CD8-positive, alpha-beta memory T cell (primary cell): ENCODE results near the gene PID1. TPM values are rescaled to one million over a fixed set of nuclear protein-coding genes. Genes with fewer than 3 reads are reported as not detected.

Source experiments
- CTCF ChIA-PET: fragments of 350-600 bp; sonication (Branson Sonifier 250); formaldehyde crosslinking; loops from one replicate; lab custom pipeline; 2021; ENCODE audit warnings: antibody characterized with exemption; lab: Charles Lee
- POLR2A ChIA-PET: fragments of 350-600 bp; sonication (Branson Sonifier 250); formaldehyde crosslinking; loops from one replicate; lab custom pipeline; 2021; ENCODE audit warnings: antibody characterized with exemption; lab: Charles Lee
- DNase-seq, 5 donors: peaks; one replicate each; pipeline versions ENCODE4 v3.0.0 to v3.0.0-alpha.2; 2020 to 2022; ENCODE audit warnings: mixed read lengths in 1 of 5
- H3K27ac ChIP-seq: one replicate; pipeline ENCODE4 v1.7.0; 2013; ENCODE audit warnings: low read depth, mild to moderate bottlenecking, low read length, moderate library complexity
- H3K27me3 ChIP-seq: 2 replicates; pipeline ENCODE4 v1.7.0; 2013; ENCODE audit warnings: low read length, mild to moderate bottlenecking; ENCODE audit not compliant: insufficient read depth, poor library complexity, severe bottlenecking
- H3K36me3 ChIP-seq: 2 replicates; pipeline ENCODE4 v1.7.0; 2013; ENCODE audit warnings: mild to moderate bottlenecking, low read length, moderate library complexity; ENCODE audit not compliant: insufficient read depth
- H3K4me1 ChIP-seq: 2 replicates; pipeline ENCODE4 v1.7.0; 2013; ENCODE audit warnings: mild to moderate bottlenecking, low read length, moderate library complexity; ENCODE audit not compliant: insufficient read depth
- H3K4me3 ChIP-seq: 2 replicates; pipeline ENCODE4 v1.7.0; 2013; ENCODE audit warnings: mild to moderate bottlenecking, low read length
- H3K9me3 ChIP-seq: 2 replicates; pipeline ENCODE4 v1.7.0; 2013; ENCODE audit warnings: mild to moderate bottlenecking, low read length
- H3K27ac Mint-ChIP-seq, 8 donors: one replicate each; pipeline ENCODE4 v1.8.0; 2020 to 2021; ENCODE audit warnings: mixed read lengths in 8 of 8, mild to moderate bottlenecking in 6 of 8, inconsistent platforms in 3 of 8, moderate library complexity in 3 of 8
- H3K27me3 Mint-ChIP-seq, 2 donors: one replicate each; pipeline ENCODE4 v1.8.0; 2020 to 2021; ENCODE audit warnings: mixed read lengths in 2 of 2, mild to moderate bottlenecking in 1 of 2, moderate library complexity in 1 of 2
- H3K36me3 Mint-ChIP-seq, 3 donors: one replicate each; pipeline ENCODE4 v1.8.0; 2020 to 2021; ENCODE audit warnings: mixed read lengths in 3 of 3, inconsistent platforms in 1 of 3, mild to moderate bottlenecking in 1 of 3
- H3K4me1 Mint-ChIP-seq, 3 donors: one replicate each; pipeline ENCODE4 v1.8.0; 2020 to 2021; ENCODE audit warnings: mixed read lengths in 3 of 3, inconsistent platforms in 1 of 3, mild to moderate bottlenecking in 1 of 3
- H3K4me3 Mint-ChIP-seq, 7 donors: one replicate each; pipeline ENCODE4 v1.8.0; 2020 to 2021; ENCODE audit warnings: mixed read lengths in 7 of 7, mild to moderate bottlenecking in 6 of 7, moderate library complexity in 4 of 7, inconsistent platforms in 2 of 7
- H3K9me3 Mint-ChIP-seq, 5 donors: one replicate each; pipeline ENCODE4 v1.8.0; 2020 to 2022; ENCODE audit warnings: mixed read lengths in 5 of 5, mild to moderate bottlenecking in 3 of 5, moderate library complexity in 2 of 5, inconsistent platforms in 1 of 5
- polyA plus RNA-seq: library from polyadenylated mRNA; unstranded; fragments of 300-500 nt; fragmentation: Illumina TruSeq; gene quantifications from one replicate; pipeline ENCODE4 v1.2.3, GENCODE V29; 2021
- total RNA-seq, 2 experiments: library from RNA; stranded (reverse); gene quantifications; one replicate each; pipeline ENCODE4 v1.2.3, GENCODE V29; 2021

The PID1 gene
- total and polyA plus RNA-seq, 3 experiments from 2014 or later: not detected

GRCh38 chr2:229003256-229003655 is 267.8 kb downstream of the PID1 start:
- H3K9me3 Mint-ChIP-seq: peaks cover 0 to 32% (median 12%) of the 10 kb centered on the region in 5 donors
- H3K36me3 Mint-ChIP-seq: no peaks in the 10 kb centered on the region
- CTCF ChIA-PET: no interaction called here
- POLR2A ChIA-PET: no interaction called here
- Histone ChIP-seq H3K36me3 (no peaks in the 10 kb centered on the region), H3K4me1 (no peaks in the 10 kb centered on the region), H3K4me3 (no peak overlapping the region), H3K27me3 (no peaks in the 10 kb centered on the region), H3K27ac (no peak overlapping the region), H3K9me3 (no peaks in the 10 kb centered on the region)
- H3K4me1 Mint-ChIP-seq: no peaks in the 10 kb centered on the region
- H3K4me3 Mint-ChIP-seq: no peak overlapping the region
- no peak for DNase-seq
- H3K27me3 Mint-ChIP-seq: no peaks in the 10 kb centered on the region
- H3K27ac Mint-ChIP-seq: no peak overlapping the region

- Histone ChIP-seq H3K27me3 (no peaks in the 10 kb centered on the region), H3K4me1 (no peaks in the 10 kb centered on the region), H3K36me3 (no peaks in the 10 kb centered on the region), H3K4me3 (no peak overlapping the region), H3K9me3 (no peaks in the 10 kb centered on the region), H3K27ac (no peak overlapping the region)
- ChIA-PET POLR2A (no interaction called here), CTCF (no interaction called here)
- Mint-ChIP-seq H3K36me3 (no peaks in the 10 kb centered on the region), H3K27ac (no peak overlapping the region), H3K27me3 (no peaks in the 10 kb centered on the region), H3K4me3 (no peak overlapping the region), H3K9me3 (peaks cover 0 to 26% (median 12%) of the 10 kb centered on the region in 5 donors), H3K4me1 (no peaks in the 10 kb centered on the region)
- DNase-seq: no peak
Measured at GRCh38 chr2:229001196-229001595, 269.9 kb downstream of the PID1 start.

- no peaks in the 10 kb centered on the region for H3K36me3 Mint-ChIP-seq
- no peak overlapping the region for H3K27ac ChIP-seq
- DNase-seq: no peak
- ChIA-PET POLR2A (no interaction called here), CTCF (no interaction called here)
- H3K27ac Mint-ChIP-seq: no peak overlapping the region
- no peaks in the 10 kb centered on the region for H3K36me3 ChIP-seq
- no peaks in the 10 kb centered on the region for H3K27me3 ChIP-seq
- no peaks in the 10 kb centered on the region for H3K9me3 ChIP-seq
- no peak overlapping the region for H3K4me3 ChIP-seq
- no peaks in the 10 kb centered on the region for H3K4me1 Mint-ChIP-seq
- H3K9me3 Mint-ChIP-seq: peaks cover 2 to 32% (median 12%) of the 10 kb centered on the region in 5 donors
- no peak overlapping the region for H3K4me3 Mint-ChIP-seq
- no peaks in the 10 kb centered on the region for H3K4me1 ChIP-seq
- H3K27me3 Mint-ChIP-seq: no peaks in the 10 kb centered on the region
Measured at GRCh38 chr2:228999326-228999725, 271.8 kb downstream of the PID1 start.

- no peaks in the 10 kb centered on the region for H3K4me1 ChIP-seq
- POLR2A ChIA-PET: no interaction called here
- Mint-ChIP-seq H3K4me1 (no peaks in the 10 kb centered on the region), H3K4me3 (no peak overlapping the region), H3K27me3 (peaks cover 0 to 2% of the 10 kb centered on the region in 2 donors), H3K27ac (no peak overlapping the region), H3K9me3 (peaks cover 3 to 14% (median 8%) of the 10 kb centered on the region in 5 donors), H3K36me3 (no peaks in the 10 kb centered on the region)
- no peak for DNase-seq
- CTCF ChIA-PET: no interaction called here
- no peaks in the 10 kb centered on the region for H3K36me3 ChIP-seq
- no peaks in the 10 kb centered on the region for H3K27me3 ChIP-seq
- no peak overlapping the region for H3K4me3 ChIP-seq
- H3K9me3 ChIP-seq: no peaks in the 10 kb centered on the region
- no peak overlapping the region for H3K27ac ChIP-seq
Measured at GRCh38 chr2:228988786-228989185, 282.3 kb downstream of the PID1 start.

GRCh38 chr2:228987441-228988155 is 283.5 kb downstream of the PID1 start:
- no peak for DNase-seq
- H3K4me1 ChIP-seq: no peaks in the 10 kb centered on the region
- ChIA-PET CTCF (no interaction called here), POLR2A (no interaction called here)
- H3K36me3 ChIP-seq: no peaks in the 10 kb centered on the region
- Mint-ChIP-seq H3K27me3 (peaks cover 0 to 2% of the 10 kb centered on the region in 2 donors), H3K4me1 (no peaks in the 10 kb centered on the region), H3K27ac (no peak overlapping the region), H3K9me3 (peaks cover 0 to 11% (median 8%) of the 10 kb centered on the region in 5 donors), H3K36me3 (no peaks in the 10 kb centered on the region), H3K4me3 (no peak overlapping the region)
- no peak overlapping the region for H3K4me3 ChIP-seq
- no peak overlapping the region for H3K27ac ChIP-seq
- no peaks in the 10 kb centered on the region for H3K9me3 ChIP-seq
- no peaks in the 10 kb centered on the region for H3K27me3 ChIP-seq

GRCh38 chr2:228986961-228987360 is 284.1 kb downstream of the PID1 start:
- H3K4me1 Mint-ChIP-seq: no peaks in the 10 kb centered on the region
- ChIA-PET CTCF (no interaction called here), POLR2A (no interaction called here)
- peaks cover 0 to 12% (median 10%) of the 10 kb centered on the region in 5 donors for H3K9me3 Mint-ChIP-seq
- Histone ChIP-seq H3K4me1 (no peaks in the 10 kb centered on the region), H3K36me3 (no peaks in the 10 kb centered on the region), H3K4me3 (no peak overlapping the region), H3K27me3 (no peaks in the 10 kb centered on the region), H3K27ac (no peak overlapping the region), H3K9me3 (no peaks in the 10 kb centered on the region)
- H3K4me3 Mint-ChIP-seq: no peak overlapping the region
- H3K27me3 Mint-ChIP-seq: no peaks in the 10 kb centered on the region
- no peak overlapping the region for H3K27ac Mint-ChIP-seq
- H3K36me3 Mint-ChIP-seq: no peaks in the 10 kb centered on the region
- no peak for DNase-seq

GRCh38 chr2:228983700-228984099 is 287.4 kb downstream of the PID1 start:
- H3K27me3 Mint-ChIP-seq: no peaks in the 10 kb centered on the region
- H3K27ac Mint-ChIP-seq: no peak overlapping the region
- H3K36me3 ChIP-seq: no peaks in the 10 kb centered on the region
- no peaks in the 10 kb centered on the region for H3K4me1 Mint-ChIP-seq
- H3K9me3 ChIP-seq: no peaks in the 10 kb centered on the region
- no peak for DNase-seq
- no peaks in the 10 kb centered on the region for H3K27me3 ChIP-seq
- H3K27ac ChIP-seq: no peak overlapping the region
- no peak overlapping the region for H3K4me3 Mint-ChIP-seq
- CTCF ChIA-PET: no interaction called here
- no peak overlapping the region for H3K4me3 ChIP-seq
- H3K36me3 Mint-ChIP-seq: no peaks in the 10 kb centered on the region
- peaks cover 2 to 19% (median 7%) of the 10 kb centered on the region in 5 donors for H3K9me3 Mint-ChIP-seq
- H3K4me1 ChIP-seq: no peaks in the 10 kb centered on the region
- POLR2A ChIA-PET: no interaction called here

- POLR2A ChIA-PET: no interaction called here
- DNase-seq: no peak
- no peaks in the 10 kb centered on the region for H3K4me1 ChIP-seq
- H3K27me3 ChIP-seq: no peaks in the 10 kb centered on the region
- H3K36me3 ChIP-seq: no peaks in the 10 kb centered on the region
- H3K27me3 Mint-ChIP-seq: no peaks in the 10 kb centered on the region
- peaks cover 1 to 34% (median 6%) of the 10 kb centered on the region in 5 donors for H3K9me3 Mint-ChIP-seq
- CTCF ChIA-PET: no interaction called here
- H3K36me3 Mint-ChIP-seq: no peaks in the 10 kb centered on the region
- H3K27ac ChIP-seq: no peak overlapping the region
- no peak overlapping the region for H3K27ac Mint-ChIP-seq
- no peaks in the 10 kb centered on the region for H3K4me1 Mint-ChIP-seq
- H3K4me3 ChIP-seq: no peak overlapping the region
- H3K9me3 ChIP-seq: no peaks in the 10 kb centered on the region
- no peak overlapping the region for H3K4me3 Mint-ChIP-seq
Measured at GRCh38 chr2:228974169-228974568, 296.9 kb downstream of the PID1 start.
